ENCODE data around the gene GIT1.

DNA sequence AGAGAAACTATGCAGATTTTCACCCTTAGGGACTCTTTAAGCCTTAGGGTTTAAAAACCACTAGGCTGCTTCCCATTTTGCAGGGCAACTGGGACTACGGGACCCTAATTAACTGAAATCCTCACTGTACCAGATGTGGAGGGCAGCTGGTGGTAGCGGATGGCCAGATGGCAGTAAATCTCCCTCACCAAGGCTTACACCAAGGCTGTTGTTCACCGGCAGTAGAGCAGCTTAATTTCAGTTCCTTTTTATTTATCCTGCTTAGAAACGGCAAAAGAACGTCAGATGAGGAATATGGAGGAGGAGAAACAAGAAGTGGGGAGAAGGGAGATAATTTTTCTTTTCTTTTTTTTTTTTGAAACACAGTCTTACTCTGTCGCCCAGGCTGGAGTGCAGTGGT lies 29.1 kb downstream of the GIT1 start:
- no peak for TF ChIP-seq SUZ12 (IDR thresholded peaks at IDR 0.05)
- no peak for TF ChIP-seq BHLHE40 (IDR thresholded peaks at IDR 0.05; ENCODE audit: borderline replicate concordance)
- no peak for TF ChIP-seq ZNF384 (IDR thresholded peaks at IDR 0.05)
- TF ChIP-seq FOXK2 (IDR thresholded peaks at IDR 0.05): no peak
- no peak for TF ChIP-seq TARDBP (IDR thresholded peaks at IDR 0.05)
- no peak for TF ChIP-seq FOXA1 (IDR thresholded peaks at IDR 0.05)

All from HEK293T (cell line).